Measurements from ENCODE around the gene PRRT3. TPM values are rescaled to one million over a fixed set of nuclear protein-coding genes. Genes with fewer than 3 reads are reported as not detected.
"Not testable (repeated sequence)": the region's sequence is repeated elsewhere in the genome, so short reads cannot be mapped to it uniquely, and the experiment has no call there.

PRRT3 gene
- total RNA-seq, 1 experiment from 2014 or later, result 1.6 TPM

DNA sequence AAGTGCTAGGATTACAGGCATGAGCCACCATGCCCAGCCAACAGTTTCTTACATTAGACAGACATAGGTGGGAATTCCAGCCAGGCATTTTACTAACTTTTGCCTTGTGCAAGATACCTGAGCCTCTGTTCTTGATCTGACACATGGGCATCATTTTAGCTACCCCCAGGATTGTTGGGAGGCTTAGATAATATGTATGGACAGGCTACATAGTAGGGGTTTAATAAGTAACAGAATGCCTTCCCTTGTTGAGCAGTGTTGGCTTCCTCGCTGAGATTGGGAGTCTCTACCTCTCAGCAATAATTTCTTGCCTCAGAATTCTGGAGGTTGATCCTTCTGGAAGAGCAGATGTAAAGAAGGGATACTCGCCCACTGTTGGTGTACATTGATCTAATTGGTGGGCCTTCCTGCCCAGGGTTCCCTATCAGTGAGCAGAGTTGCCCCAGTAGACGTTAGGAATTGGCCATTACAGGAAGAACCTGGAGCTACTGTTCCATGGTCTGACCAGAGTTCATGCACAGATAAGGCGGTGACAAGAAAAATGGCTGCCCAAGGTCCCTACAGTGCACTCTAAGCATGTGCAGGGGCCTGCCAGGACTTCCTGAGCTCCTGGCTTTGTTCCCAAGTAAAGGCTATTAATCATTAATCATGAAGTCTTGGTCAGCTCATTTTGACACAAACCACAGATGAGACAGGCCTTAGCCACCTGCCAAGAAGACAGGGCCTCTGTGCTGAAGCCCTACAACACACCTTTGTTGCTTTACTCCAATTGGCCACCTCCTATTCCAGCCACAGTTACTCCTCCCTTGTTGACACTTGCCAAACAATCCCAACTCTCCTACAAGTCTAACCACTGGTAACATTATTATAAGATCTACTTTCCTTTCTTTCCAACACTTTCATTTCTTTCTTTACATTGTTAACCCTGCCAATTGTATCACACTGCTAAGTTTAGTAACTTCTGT, 54.5 kb downstream of the PRRT3 start:
- Mint-ChIP-seq H3K27me3 (ENCODE audit: unreplicated experiment) (no peaks in the 10 kb centered on the region), H3K4me1 (ENCODE audit: low read depth, unreplicated experiment) (peaks cover 65% of the 10 kb centered on the region), H3K27ac (ENCODE audit: unreplicated experiment) (peak overlapping the region; percentile 66), H3K36me3 (ENCODE audit: insufficient read depth, unreplicated experiment) (peaks cover 28% of the 10 kb centered on the region), H3K9me3 (ENCODE audit: low read depth, unreplicated experiment) (peaks cover under 1% of the 10 kb centered on the region), H3K4me3 (ENCODE audit: low read depth, unreplicated experiment) (peak overlapping the region; percentile 52)
- intact Hi-C loops (cut with micrococcal nuclease; ENCODE audit: unreplicated experiment), result loop anchor here (2.0 to 5.0 kb wide), 3 partner anchors 35 to 50 kb away; partner anchors contain the start of gene CRELD1
- TF ChIP-seq, protein P1, sequence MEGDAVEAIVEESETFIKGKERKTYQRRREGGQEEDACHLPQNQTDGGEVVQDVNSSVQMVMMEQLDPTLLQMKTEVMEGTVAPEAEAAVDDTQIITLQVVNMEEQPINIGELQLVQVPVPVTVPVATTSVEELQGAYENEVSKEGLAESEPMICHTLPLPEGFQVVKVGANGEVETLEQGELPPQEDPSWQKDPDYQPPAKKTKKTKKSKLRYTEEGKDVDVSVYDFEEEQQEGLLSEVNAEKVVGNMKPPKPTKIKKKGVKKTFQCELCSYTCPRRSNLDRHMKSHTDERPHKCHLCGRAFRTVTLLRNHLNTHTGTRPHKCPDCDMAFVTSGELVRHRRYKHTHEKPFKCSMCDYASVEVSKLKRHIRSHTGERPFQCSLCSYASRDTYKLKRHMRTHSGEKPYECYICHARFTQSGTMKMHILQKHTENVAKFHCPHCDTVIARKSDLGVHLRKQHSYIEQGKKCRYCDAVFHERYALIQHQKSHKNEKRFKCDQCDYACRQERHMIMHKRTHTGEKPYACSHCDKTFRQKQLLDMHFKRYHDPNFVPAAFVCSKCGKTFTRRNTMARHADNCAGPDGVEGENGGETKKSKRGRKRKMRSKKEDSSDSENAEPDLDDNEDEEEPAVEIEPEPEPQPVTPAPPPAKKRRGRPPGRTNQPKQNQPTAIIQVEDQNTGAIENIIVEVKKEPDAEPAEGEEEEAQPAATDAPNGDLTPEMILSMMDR (IDR thresholded peaks at IDR 0.05; ENCODE audit: unreplicated experiment), result no peak
- BruUV-seq (replicated peaks), result no TSS peak
- CTCF ChIA-PET, result interaction anchor here (0.6 to 1.2 kb wide), 13 partner anchors 11 to 199 kb away, joined by 3 to 10 read pairs (median 3); partner anchors contain the start of genes CRELD1 and IL17RC
- DNase-seq, result peak; percentile 80

DNA sequence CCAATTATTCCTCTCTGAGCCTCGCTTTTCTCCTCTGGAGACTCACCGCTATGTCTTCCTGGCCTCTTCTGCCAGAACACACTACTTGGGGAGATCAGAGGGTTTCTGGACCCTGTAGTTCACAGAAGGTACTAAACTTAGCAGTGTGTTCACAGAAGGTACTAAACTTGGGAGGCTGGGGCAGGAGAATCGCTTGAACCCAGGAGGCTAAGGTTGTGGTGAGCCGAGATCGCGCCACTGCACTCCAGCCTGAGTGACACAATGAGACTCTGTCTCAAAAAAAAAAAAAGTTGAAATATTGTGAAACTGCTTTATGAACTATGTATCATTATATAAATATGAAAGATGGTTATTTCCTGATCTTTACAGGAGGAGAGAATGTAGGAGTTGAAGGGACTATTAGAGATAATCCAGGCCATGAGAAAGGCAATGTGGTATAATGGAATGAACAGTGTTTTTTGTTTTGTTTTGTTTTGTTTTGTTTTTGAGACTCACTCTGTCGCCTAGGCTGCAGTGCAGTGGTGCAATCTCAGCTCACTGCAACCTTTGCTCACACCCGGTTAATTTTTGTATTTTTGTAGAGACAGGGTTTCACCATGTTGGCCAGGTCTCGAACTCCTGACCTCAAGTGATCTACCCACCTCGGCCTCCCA, 55.3 kb downstream of the PRRT3 start:
- Mint-ChIP-seq H3K4me1 (ENCODE audit: low read depth, unreplicated experiment) (peaks cover 65% of the 10 kb centered on the region), H3K4me3 (ENCODE audit: low read depth, unreplicated experiment) (peak overlapping the region; percentile 52), H3K36me3 (ENCODE audit: insufficient read depth, unreplicated experiment) (peaks cover 29% of the 10 kb centered on the region), H3K27ac (ENCODE audit: unreplicated experiment) (peak overlapping the region; percentile 66)
- peak; percentile 23 for DNase-seq
- CTCF ChIA-PET, result interaction anchor here (0.6 to 1.2 kb wide), 6 partner anchors 13 to 114 kb away, joined by 3 to 4 read pairs (median 3); partner anchors contain the start of gene IL17RC
- intact Hi-C loops (cut with micrococcal nuclease; ENCODE audit: unreplicated experiment), result loop anchor here (5.0 kb wide), 2 partner anchors 35 to 50 kb away; no protein-coding TSS in a partner anchor
- not testable (repeated sequence) for BruUV-seq (replicated peaks); H3K27me3 Mint-ChIP-seq (ENCODE audit: unreplicated experiment); H3K9me3 Mint-ChIP-seq (ENCODE audit: low read depth, unreplicated experiment)

DNA sequence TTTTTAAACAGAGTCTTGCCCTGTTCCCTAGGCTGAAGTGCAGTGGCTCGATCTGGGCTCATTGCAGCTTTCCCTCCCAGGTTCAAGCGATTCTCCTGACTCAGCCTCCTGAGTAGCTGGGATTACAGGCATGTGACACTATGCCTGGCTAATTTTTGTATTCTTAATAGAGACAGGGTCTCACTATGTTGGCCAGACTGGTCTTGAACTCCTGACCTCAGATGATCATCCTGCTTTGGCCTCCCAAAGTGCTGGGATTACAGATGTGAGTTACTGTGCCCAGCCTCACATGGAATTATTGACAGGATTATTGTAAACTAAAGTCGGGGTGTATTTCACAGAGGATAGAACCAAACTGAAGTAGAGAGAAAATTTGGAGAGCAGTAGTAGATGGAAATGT, 56.5 kb downstream of the PRRT3 start:
- Mint-ChIP-seq H3K27ac (ENCODE audit: unreplicated experiment) (peak overlapping the region; percentile 66), H3K36me3 (ENCODE audit: insufficient read depth, unreplicated experiment) (peaks cover 39% of the 10 kb centered on the region), H3K4me1 (ENCODE audit: low read depth, unreplicated experiment) (peaks cover 66% of the 10 kb centered on the region)
- H3K4me3 Mint-ChIP-seq (ENCODE audit: low read depth, unreplicated experiment); BruUV-seq (replicated peaks); DNase-seq; H3K9me3 Mint-ChIP-seq (ENCODE audit: low read depth, unreplicated experiment); CTCF ChIA-PET; H3K27me3 Mint-ChIP-seq (ENCODE audit: unreplicated experiment): not testable (repeated sequence)
- intact Hi-C loops (cut with micrococcal nuclease; ENCODE audit: unreplicated experiment), result loop anchor here (5.0 kb wide), 2 partner anchors 33 to 48 kb away; no protein-coding TSS in a partner anchor

Other genes starting within 250 kb of the PRRT3 start
- not detected in 2 replicates for gene CPNE9, start 248.6 kb downstream of the PRRT3 start, total RNA-seq (2022)
- 19.8 and 20.4 TPM in 2 replicates for gene BRPF1, start 220.7 kb downstream of the PRRT3 start, total RNA-seq (2022)
- gene OGG1, start 202.5 kb downstream of the PRRT3 start, total RNA-seq (2022), result 17.1 and 21.8 TPM in 2 replicates
- gene CAMK1, start 182.5 kb downstream of the PRRT3 start, total RNA-seq (2022), result 4.1 and 7.2 TPM in 2 replicates
- 45.8 and 48.5 TPM in 2 replicates for gene TADA3, start 159.9 kb downstream of the PRRT3 start, total RNA-seq (2022)
- gene ARPC4, start 159.3 kb downstream of the PRRT3 start, total RNA-seq (2022), result 133 and 141 TPM in 2 replicates
- 19.5 and 21.9 TPM in 2 replicates for gene TTLL3, start 142.1 kb downstream of the PRRT3 start, total RNA-seq (2022)
- gene RPUSD3, start 108.4 kb downstream of the PRRT3 start, total RNA-seq (2022), result 30.9 and 41.7 TPM in 2 replicates
- 0.71 and 1.3 TPM in 2 replicates for gene CIDEC, start 72.2 kb downstream of the PRRT3 start, total RNA-seq (2022)
- gene JAGN1, start 61.8 kb downstream of the PRRT3 start, total RNA-seq (2022), result 32.4 and 34.2 TPM in 2 replicates
- 25.5 and 30.6 TPM in 2 replicates for gene IL17RE, start 49.6 kb downstream of the PRRT3 start, total RNA-seq (2022)
- gene IL17RC, start 35.3 kb downstream of the PRRT3 start, total RNA-seq (2022), result 19.1 and 24.7 TPM in 2 replicates
- 23.2 and 25.4 TPM in 2 replicates for gene CRELD1, start 18.6 kb downstream of the PRRT3 start, total RNA-seq (2022)
- gene EMC3, start 34.4 kb upstream of the PRRT3 start, total RNA-seq (2022), result 59.2 and 64.2 TPM in 2 replicates
- 34.2 and 40.3 TPM in 2 replicates for gene FANCD2, start 74.0 kb upstream of the PRRT3 start, total RNA-seq (2022)
- gene FANCD2OS, start 155.8 kb upstream of the PRRT3 start, total RNA-seq (2022), result not detected in 2 replicates
- gene BRK1, start 163.3 kb upstream of the PRRT3 start, total RNA-seq (2022), result 120 and 126 TPM in 2 replicates
- gene VHL, start 189.4 kb upstream of the PRRT3 start, total RNA-seq (2022), result 49.0 and 50.4 TPM in 2 replicates
- gene IRAK2, start 212.5 kb upstream of the PRRT3 start, total RNA-seq (2022), result 25.5 and 31.6 TPM in 2 replicates

All from Calu3 (cell line).